ENCODE results near the gene LST1.

GRCh38 chr6:31610968-31611367, 24.9 kb downstream of the LST1 start:
- no peak for TF ChIP-seq CTCF (IDR thresholded peaks at IDR 0.05)
- no peak for TF ChIP-seq POLR2A (IDR thresholded peaks at IDR 0.05; ENCODE audit: low read depth)
- no peak for TF ChIP-seq EP300 (IDR thresholded peaks at IDR 0.05)

Measured in esophagus muscularis mucosa (tissue), 4 donors.